AG10803 (cell line): ENCODE data around the gene RGPD6.
"Not testable (repeated sequence)": the region's sequence is repeated elsewhere in the genome, so short reads cannot be mapped to it uniquely, and the experiment has no call there.

Experiments used
- DNase-seq: peaks from one replicate; pipeline ENCODE4 v3.0.0; 2010; ENCODE audit warnings: low read depth
- H3K4me3 ChIP-seq: 2 replicates; pipeline ENCODE4 v1.5.1; 2011; ENCODE audit warnings: mild to moderate bottlenecking, low read length, control low read depth

Gene RGPD6

GRCh38 chr2:110488991-110489390, 88.0 kb downstream of the RGPD6 start:
- not testable (repeated sequence) for DNase-seq, H3K4me3 ChIP-seq

DNA sequence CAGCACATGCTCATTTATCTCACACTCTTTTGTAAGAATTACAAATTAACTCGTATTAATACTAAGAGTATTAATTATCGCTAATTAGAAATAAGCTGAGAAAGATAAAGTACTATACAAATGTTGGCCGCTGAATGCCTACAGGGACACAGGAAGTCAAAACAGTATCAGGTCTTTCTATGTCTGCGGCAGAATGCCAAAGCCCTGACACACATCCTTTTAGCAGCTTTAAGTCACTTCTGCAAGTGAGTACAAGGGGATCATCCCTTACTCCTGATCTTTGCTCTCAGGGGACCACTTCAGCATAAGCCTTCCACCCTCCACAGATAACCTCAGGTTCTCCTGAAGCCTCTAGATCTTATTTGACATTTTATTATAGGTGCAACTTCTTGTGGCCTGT, 94.3 kb downstream of the RGPD6 start:
- H3K4me3 ChIP-seq, DNase-seq: not testable (repeated sequence)

DNA sequence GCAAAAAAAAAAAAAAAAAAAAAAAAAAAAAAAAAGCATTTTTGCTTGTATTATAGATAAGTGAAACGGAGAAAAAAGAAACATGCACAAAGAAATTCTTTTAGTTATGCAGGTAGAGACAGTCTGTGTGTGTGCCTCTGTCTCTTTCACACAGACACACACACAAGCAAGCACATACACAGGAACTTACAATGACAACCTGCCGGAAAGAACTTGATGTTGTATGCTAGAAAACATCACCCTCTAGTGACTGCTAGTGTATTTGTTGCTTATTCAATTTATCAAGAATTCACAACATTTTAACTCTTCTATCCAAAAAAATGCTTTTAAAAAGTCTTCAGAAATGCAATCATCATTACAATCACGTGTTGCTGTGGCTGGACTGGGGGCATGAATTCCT, 95.8 kb downstream of the RGPD6 start:
- DNase-seq, H3K4me3 ChIP-seq: not testable (repeated sequence)

DNA sequence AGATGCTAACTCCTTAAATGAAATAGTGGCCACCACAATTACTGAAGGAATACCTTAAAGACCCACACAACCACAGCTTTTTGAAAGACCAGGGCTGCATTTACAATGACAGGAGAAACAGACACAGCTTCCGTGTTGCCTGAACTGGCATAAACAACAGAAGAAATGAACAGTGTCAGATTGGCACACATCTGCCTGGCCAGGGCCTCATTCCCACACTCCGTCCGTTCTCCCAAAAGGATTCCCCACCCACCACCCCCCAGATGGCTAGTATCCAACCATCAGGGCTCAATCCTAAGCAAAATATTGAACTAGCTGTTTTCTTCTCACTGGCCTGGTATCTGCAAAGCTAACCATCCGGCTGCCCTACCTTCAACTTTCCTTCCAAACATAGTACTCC, 96.9 kb downstream of the RGPD6 start:
- not testable (repeated sequence) for H3K4me3 ChIP-seq, DNase-seq

GRCh38 chr2:110477370-110477769, 99.7 kb downstream of the RGPD6 start:
- not testable (repeated sequence) for H3K4me3 ChIP-seq, DNase-seq

- not testable (repeated sequence) for DNase-seq, H3K4me3 ChIP-seq
Observed at GRCh38 chr2:110476952-110477351, 100.1 kb downstream of the RGPD6 start.

DNA sequence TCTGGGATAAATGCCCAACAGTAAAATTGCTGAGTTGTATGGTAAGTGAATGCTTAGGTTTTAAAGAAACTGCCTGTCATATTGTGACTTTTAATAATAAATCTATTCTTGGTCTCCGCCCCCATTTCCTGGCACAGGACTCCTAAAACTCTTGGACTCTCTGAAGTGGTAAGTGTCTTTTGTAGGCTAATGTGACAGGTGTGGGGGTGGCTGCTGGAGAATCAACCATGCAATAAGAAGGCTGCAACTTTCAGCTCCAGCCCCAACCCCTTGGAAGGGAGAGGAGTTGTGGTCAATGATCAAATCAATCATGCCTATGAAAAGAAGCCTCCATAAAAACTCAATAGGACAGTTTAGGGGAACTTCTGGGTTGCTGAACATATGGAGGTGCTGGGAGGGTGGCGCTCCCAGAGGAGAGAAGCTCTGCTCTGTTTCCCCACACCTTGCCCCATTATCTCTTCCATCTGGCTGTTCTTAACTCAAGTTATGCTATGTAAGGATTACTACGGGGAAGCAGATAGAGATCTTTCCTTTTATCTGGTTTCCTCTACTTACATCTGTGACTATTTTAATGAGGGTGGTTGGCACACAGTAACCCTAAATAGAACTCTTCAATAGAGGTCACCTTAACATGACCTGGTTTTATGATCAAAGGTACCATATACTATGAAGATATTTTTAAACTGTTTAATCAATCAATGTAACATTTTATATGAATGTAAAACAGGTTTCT, 101.2 kb downstream of the RGPD6 start:
- not testable (repeated sequence) for H3K4me3 ChIP-seq, DNase-seq

DNA sequence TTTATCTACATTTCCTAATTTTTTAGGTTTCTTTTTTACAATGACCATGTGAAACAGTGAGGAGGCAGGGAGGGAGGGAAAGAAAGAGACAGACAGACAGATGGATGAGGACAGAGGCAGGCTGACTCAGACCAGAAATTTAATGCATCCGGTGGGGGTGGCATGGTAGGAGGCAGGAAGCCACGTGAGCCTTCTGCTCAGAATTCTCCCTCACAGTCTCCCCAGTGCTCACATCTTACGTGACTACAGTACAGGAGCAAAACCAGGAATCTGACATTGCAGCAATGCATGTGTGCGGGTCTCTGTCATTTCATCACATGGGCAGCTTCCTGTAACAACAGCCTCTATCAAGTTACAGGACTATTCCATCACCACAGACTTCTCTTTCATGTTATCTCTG, 102.1 kb downstream of the RGPD6 start:
- not testable (repeated sequence) for DNase-seq, H3K4me3 ChIP-seq

DNA sequence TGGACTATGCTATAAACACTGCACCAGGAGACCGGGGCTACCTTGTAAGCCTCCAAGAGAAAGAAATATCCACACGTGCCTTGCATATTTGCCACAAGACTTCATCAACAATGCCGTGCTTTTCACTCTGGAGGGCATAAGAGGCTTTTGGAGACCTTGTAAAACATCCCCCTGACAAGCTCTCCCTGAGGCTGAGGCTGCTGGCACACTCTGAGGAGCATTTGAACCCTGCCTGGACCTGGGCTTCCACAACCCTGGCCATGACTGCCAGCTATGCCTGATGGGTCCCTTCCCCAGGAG, 104.0 kb downstream of the RGPD6 start:
- not testable (repeated sequence) for H3K4me3 ChIP-seq, DNase-seq

- DNase-seq, result not testable (repeated sequence)
Observed at GRCh38 chr2:110472171-110473058, 104.6 kb downstream of the RGPD6 start, which contains the start of gene LIMS4. TSS of gene LIMS4 (minus strand) at chr2:110472816. CDS start at chr2:110472778, 38 bp downstream.

GRCh38 chr2:110468921-110469320, 108.1 kb downstream of the RGPD6 start:
- DNase-seq, result not testable (repeated sequence)

More at GRCh38 chr2:110472171-110473058, 104.6 kb downstream of the RGPD6 start, which contains the start of gene LIMS4:
- not testable (repeated sequence) for H3K4me3 ChIP-seq

DNA sequence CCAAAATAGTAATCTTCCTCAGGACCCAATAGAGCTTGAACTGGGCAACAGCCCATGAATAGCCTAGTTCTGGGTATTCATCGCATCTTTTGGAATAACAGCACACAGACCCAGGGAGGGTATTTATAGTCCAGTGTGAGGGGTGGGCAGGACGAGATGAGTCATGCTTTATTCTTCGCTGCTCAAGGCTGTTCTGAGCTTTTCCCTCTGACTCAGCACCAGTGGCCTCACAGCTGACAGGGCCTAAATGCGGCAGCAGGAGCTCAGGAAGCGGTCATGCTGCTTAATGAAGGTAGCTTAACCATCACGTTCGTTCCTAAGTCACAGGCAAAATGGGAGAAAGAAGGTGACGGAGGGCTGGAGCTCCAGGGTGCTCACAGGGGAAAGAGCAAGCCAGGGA, 111.7 kb downstream of the RGPD6 start:
- DNase-seq, H3K4me3 ChIP-seq: not testable (repeated sequence)

More at GRCh38 chr2:110468921-110469320, 108.1 kb downstream of the RGPD6 start:
- H3K4me3 ChIP-seq, result not testable (repeated sequence)
